ENCODE results near the gene ZNF804A.

The ZNF804A gene

GRCh38 chr2:184767059-184767458 lies 168.7 kb downstream of the ZNF804A start:
- FAIRE-seq = peak; percentile 65
- TF ChIP-seq PAX5 (IDR thresholded peaks at IDR 0.05; ENCODE audit: insufficient read depth, low read length, severe bottlenecking) (no peak), POLR2A (IDR thresholded peaks at IDR 0.05; ENCODE audit: low read depth, low read length) (no peak), TAF1 (IDR thresholded peaks at IDR 0.05; ENCODE audit: low read depth, low read length) (no peak), SPI1 (IDR thresholded peaks at IDR 0.05; ENCODE audit: low read depth, low read length) (no peak), POU2F2 (IDR thresholded peaks at IDR 0.05; ENCODE audit: low read depth, low read length) (no peak), POLR2AphosphoS5 (IDR thresholded peaks at IDR 0.05; ENCODE audit: low read depth, low read length) (no peak)

DNA sequence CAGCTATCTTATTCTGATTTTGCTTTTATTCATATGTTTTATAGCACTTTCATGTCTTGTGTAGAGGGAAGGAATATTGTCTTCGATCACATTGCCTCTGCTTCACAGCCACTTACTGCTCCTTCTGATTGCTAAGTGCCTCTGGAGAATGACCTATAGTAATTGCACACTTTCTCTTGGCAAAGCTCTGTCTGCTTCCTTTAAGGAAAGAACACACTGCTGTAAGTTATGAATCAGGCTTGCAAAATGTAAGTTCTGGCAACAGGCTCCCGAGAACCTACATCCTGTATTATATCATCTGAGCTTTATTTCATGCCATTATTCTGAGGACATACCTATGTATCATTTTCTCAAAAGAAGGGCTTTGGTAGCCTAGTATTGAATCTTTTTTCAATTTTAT lies 170.7 kb downstream of the ZNF804A start:
- TF ChIP-seq PAX5 (IDR thresholded peaks at IDR 0.05; ENCODE audit: insufficient read depth, low read length, severe bottlenecking) = no peak
- TF ChIP-seq SPI1 (IDR thresholded peaks at IDR 0.05; ENCODE audit: low read depth, low read length) = no peak
- no peak for TF ChIP-seq POLR2A (IDR thresholded peaks at IDR 0.05; ENCODE audit: low read depth, low read length)
- no peak for TF ChIP-seq POU2F2 (IDR thresholded peaks at IDR 0.05; ENCODE audit: low read depth, low read length)
- TF ChIP-seq TAF1 (IDR thresholded peaks at IDR 0.05; ENCODE audit: low read depth, low read length) = no peak
- no peak for TF ChIP-seq POLR2AphosphoS5 (IDR thresholded peaks at IDR 0.05; ENCODE audit: low read depth, low read length)

More at GRCh38 chr2:184767059-184767458, 168.7 kb downstream of the ZNF804A start:
- no peak for DNase-seq (ENCODE audit: insufficient read length, low spot score)

GRCh38 chr2:184769686-184770085 lies 171.4 kb downstream of the ZNF804A start:
- DNase-seq (ENCODE audit: insufficient read length, low spot score) = no peak
- no peak for FAIRE-seq
- no peak for TF ChIP-seq PAX5 (IDR thresholded peaks at IDR 0.05; ENCODE audit: insufficient read depth, low read length, severe bottlenecking)

More for the DNA sequence above, 170.7 kb downstream of the ZNF804A start:
- DNase-seq (ENCODE audit: insufficient read length, low spot score) = no peak
- FAIRE-seq = peak; percentile 13

- DNase-seq (ENCODE audit: insufficient read length, low spot score) = no peak
- no peak for TF ChIP-seq POU2F2 (IDR thresholded peaks at IDR 0.05; ENCODE audit: low read depth, low read length)
- no peak for TF ChIP-seq SPI1 (IDR thresholded peaks at IDR 0.05; ENCODE audit: low read depth, low read length)
- TF ChIP-seq TAF1 (IDR thresholded peaks at IDR 0.05; ENCODE audit: low read depth, low read length) = no peak
- TF ChIP-seq POLR2AphosphoS5 (IDR thresholded peaks at IDR 0.05; ENCODE audit: low read depth, low read length) = no peak
- TF ChIP-seq PAX5 (IDR thresholded peaks at IDR 0.05; ENCODE audit: insufficient read depth, low read length, severe bottlenecking) = no peak
- TF ChIP-seq POLR2A (IDR thresholded peaks at IDR 0.05; ENCODE audit: low read depth, low read length) = no peak
- no peak for FAIRE-seq
Measured at GRCh38 chr2:184779777-184780176, 181.4 kb downstream of the ZNF804A start.

- DNase-seq (ENCODE audit: insufficient read length, low spot score) = no peak
- FAIRE-seq = no peak
- no peak for TF ChIP-seq POLR2A (IDR thresholded peaks at IDR 0.05; ENCODE audit: low read depth, low read length)
- TF ChIP-seq TAF1 (IDR thresholded peaks at IDR 0.05; ENCODE audit: low read depth, low read length) = no peak
- TF ChIP-seq POU2F2 (IDR thresholded peaks at IDR 0.05; ENCODE audit: low read depth, low read length) = no peak
- no peak for TF ChIP-seq POLR2AphosphoS5 (IDR thresholded peaks at IDR 0.05; ENCODE audit: low read depth, low read length)
Measured at GRCh38 chr2:184780384-184780783, 182.1 kb downstream of the ZNF804A start.

DNA sequence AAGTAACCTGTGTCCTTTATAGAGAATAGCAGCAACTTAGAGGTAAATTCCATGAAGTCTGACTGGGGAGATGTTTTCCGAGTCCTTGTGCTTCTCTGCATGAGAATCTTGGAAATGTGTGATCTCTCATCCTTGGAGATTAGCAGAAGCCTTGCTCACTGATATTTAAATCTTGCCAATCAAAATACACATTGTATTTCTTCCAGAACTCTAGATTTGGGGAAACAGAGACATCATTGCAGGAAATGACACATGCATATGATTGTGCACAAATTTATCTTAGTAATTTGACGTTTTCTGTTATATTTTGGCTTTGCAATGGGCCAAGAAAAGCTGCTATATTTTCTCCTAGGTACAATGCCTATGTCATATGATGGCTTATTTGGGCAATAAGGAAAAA lies 182.6 kb downstream of the ZNF804A start:
- no peak for FAIRE-seq
- TF ChIP-seq TAF1 (IDR thresholded peaks at IDR 0.05; ENCODE audit: low read depth, low read length) (no peak), POU2F2 (IDR thresholded peaks at IDR 0.05; ENCODE audit: low read depth, low read length) (no peak), SPI1 (IDR thresholded peaks at IDR 0.05; ENCODE audit: low read depth, low read length) (no peak), PAX5 (IDR thresholded peaks at IDR 0.05; ENCODE audit: insufficient read depth, low read length, severe bottlenecking) (no peak), POLR2AphosphoS5 (IDR thresholded peaks at IDR 0.05; ENCODE audit: low read depth, low read length) (no peak), POLR2A (IDR thresholded peaks at IDR 0.05; ENCODE audit: low read depth, low read length) (no peak)

GRCh38 chr2:184783576-184783975 lies 185.2 kb downstream of the ZNF804A start:
- DNase-seq (ENCODE audit: insufficient read length, low spot score) (no peak), FAIRE-seq (no peak)
- TF ChIP-seq TAF1 (IDR thresholded peaks at IDR 0.05; ENCODE audit: low read depth, low read length) = no peak
- no peak for TF ChIP-seq SPI1 (IDR thresholded peaks at IDR 0.05; ENCODE audit: low read depth, low read length)
- no peak for TF ChIP-seq POLR2AphosphoS5 (IDR thresholded peaks at IDR 0.05; ENCODE audit: low read depth, low read length)
- no peak for TF ChIP-seq POU2F2 (IDR thresholded peaks at IDR 0.05; ENCODE audit: low read depth, low read length)
- no peak for TF ChIP-seq POLR2A (IDR thresholded peaks at IDR 0.05; ENCODE audit: low read depth, low read length)
- TF ChIP-seq PAX5 (IDR thresholded peaks at IDR 0.05; ENCODE audit: insufficient read depth, low read length, severe bottlenecking) = no peak

More for the DNA sequence above, 182.6 kb downstream of the ZNF804A start:
- DNase-seq (ENCODE audit: insufficient read length, low spot score) = no peak

DNA sequence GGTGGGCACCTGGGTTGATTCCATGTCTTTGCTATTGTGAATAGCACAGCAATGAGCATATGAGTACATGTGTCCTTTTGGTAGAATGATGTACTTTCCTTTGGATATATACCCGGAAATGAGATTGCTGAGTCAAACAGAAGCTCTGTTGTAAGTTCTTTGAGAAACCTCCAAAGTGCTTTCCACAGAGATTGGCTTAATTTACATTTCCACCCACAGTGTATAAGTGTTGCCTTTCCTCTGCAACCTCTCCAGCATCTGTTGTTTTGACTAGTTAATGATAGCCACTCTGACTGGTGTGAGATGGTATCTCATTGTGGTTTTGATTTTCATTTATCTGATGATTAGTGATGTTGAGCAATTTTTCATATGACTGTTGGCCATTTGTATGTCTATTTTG lies 194.8 kb downstream of the ZNF804A start:
- FAIRE-seq (no peak), DNase-seq (ENCODE audit: insufficient read length, low spot score) (no peak)
- TF ChIP-seq TAF1 (IDR thresholded peaks at IDR 0.05; ENCODE audit: low read depth, low read length) = no peak

GRCh38 chr2:184799379-184799778 lies 201.1 kb downstream of the ZNF804A start:
- DNase-seq (ENCODE audit: insufficient read length, low spot score) (no peak), FAIRE-seq (peak; percentile 9)
- TF ChIP-seq POLR2A (IDR thresholded peaks at IDR 0.05; ENCODE audit: low read depth, low read length) (no peak), POU2F2 (IDR thresholded peaks at IDR 0.05; ENCODE audit: low read depth, low read length) (no peak), TAF1 (IDR thresholded peaks at IDR 0.05; ENCODE audit: low read depth, low read length) (no peak), POLR2AphosphoS5 (IDR thresholded peaks at IDR 0.05; ENCODE audit: low read depth, low read length) (no peak), SPI1 (IDR thresholded peaks at IDR 0.05; ENCODE audit: low read depth, low read length) (no peak), PAX5 (IDR thresholded peaks at IDR 0.05; ENCODE audit: insufficient read depth, low read length, severe bottlenecking) (no peak)

DNA sequence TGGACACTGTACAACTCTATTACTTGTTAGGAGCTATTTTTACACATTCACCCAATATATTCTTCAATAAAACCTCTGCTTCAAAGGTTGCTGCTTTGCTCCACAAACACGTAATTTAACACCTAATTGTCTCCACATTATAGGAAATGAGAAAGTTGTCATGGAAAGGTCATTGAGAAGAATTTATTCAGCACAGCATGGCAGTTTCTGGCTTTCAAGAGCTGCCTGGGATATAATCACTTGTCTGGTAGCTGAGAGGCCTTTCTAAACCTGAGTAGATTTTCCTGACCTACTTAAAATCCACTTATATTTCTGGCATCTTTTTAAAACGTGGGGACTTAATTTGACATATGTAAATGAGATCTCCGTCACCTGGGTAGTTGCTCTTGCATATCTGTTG lies 216.1 kb downstream of the ZNF804A start:
- FAIRE-seq (no peak), DNase-seq (ENCODE audit: insufficient read length, low spot score) (no peak)
- TF ChIP-seq PAX5 (IDR thresholded peaks at IDR 0.05; ENCODE audit: insufficient read depth, low read length, severe bottlenecking) (no peak), POU2F2 (IDR thresholded peaks at IDR 0.05; ENCODE audit: low read depth, low read length) (no peak), POLR2A (IDR thresholded peaks at IDR 0.05; ENCODE audit: low read depth, low read length) (no peak), POLR2AphosphoS5 (IDR thresholded peaks at IDR 0.05; ENCODE audit: low read depth, low read length) (no peak), SPI1 (IDR thresholded peaks at IDR 0.05; ENCODE audit: low read depth, low read length) (no peak), TAF1 (IDR thresholded peaks at IDR 0.05; ENCODE audit: low read depth, low read length) (no peak)

All from GM12891 (cell line).